ENCODE data around the gene GTF2F1.

DNA sequence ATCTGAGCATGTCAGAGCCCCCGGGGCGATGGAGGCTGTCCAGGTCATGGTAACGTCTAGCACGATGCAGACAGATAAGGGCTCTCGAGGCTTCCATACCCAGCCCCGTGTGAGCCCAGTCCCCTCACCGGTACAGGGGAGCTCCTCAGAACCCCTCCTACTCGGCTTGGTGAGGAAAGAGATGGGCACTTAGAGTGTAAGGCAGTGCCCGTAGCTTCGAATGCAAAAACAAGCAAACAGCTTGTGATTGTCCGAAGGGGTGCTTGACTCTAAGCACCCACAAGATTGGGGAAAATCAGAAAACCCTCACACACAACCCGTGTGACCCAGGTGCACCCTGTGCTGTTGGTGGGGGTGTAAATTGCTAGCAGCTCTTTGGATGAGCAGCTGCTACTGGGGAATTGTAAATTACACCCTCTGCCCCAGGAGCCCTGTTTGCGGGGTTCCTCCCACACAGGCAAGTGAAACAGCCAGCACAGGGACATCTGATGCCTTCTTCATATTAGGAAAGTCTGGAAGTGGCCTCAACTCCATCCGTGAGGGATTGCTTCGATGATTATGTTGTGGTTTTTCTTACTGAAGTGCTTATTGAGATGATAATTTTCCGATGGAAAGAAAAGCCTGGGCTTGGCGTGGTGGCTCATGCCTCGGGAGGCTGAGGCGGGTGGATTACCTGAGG lies 16.3 kb downstream of the GTF2F1 start:
- TF ChIP-seq POLR2AphosphoS5 (IDR thresholded peaks at IDR 0.05) = peak in 1 of 4 donors; percentile 15
- TF ChIP-seq, protein P1, sequence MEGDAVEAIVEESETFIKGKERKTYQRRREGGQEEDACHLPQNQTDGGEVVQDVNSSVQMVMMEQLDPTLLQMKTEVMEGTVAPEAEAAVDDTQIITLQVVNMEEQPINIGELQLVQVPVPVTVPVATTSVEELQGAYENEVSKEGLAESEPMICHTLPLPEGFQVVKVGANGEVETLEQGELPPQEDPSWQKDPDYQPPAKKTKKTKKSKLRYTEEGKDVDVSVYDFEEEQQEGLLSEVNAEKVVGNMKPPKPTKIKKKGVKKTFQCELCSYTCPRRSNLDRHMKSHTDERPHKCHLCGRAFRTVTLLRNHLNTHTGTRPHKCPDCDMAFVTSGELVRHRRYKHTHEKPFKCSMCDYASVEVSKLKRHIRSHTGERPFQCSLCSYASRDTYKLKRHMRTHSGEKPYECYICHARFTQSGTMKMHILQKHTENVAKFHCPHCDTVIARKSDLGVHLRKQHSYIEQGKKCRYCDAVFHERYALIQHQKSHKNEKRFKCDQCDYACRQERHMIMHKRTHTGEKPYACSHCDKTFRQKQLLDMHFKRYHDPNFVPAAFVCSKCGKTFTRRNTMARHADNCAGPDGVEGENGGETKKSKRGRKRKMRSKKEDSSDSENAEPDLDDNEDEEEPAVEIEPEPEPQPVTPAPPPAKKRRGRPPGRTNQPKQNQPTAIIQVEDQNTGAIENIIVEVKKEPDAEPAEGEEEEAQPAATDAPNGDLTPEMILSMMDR (IDR thresholded peaks at IDR 0.05) = no peak
- no peak for TF ChIP-seq EP300 (IDR thresholded peaks at IDR 0.05)
